Endometrium (tissue), 2 donors: ENCODE results near the gene SLC6A17.

Experiments used
- FAIRE-seq: peaks from 2 replicates; lab custom pipeline; 2012; peaks lifted over from hg19 to GRCh38; lab: Jason Lieb, UNC
- donor health status: control.
- donor health status: control.

The SLC6A17 gene

DNA sequence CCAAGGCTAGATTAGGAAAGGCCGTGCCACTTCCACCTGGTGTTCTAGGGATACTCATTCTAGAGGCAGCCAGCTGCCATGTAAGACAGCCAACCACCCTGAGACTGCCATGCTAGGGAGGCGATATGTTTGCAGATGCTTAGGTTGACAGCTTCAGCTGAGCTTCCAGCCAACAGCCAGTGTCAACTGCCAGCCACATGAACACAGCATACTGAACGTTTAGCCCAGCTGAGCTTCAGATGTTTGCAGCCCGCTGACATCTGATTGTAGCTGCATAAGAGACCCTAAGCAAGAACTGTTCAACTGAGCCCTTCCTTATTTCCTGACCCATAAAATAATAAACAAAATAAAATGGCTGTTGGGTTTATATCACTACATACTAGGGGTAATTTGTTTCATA is 54.9 kb downstream of the SLC6A17 start:
- FAIRE-seq, result no peak

DNA sequence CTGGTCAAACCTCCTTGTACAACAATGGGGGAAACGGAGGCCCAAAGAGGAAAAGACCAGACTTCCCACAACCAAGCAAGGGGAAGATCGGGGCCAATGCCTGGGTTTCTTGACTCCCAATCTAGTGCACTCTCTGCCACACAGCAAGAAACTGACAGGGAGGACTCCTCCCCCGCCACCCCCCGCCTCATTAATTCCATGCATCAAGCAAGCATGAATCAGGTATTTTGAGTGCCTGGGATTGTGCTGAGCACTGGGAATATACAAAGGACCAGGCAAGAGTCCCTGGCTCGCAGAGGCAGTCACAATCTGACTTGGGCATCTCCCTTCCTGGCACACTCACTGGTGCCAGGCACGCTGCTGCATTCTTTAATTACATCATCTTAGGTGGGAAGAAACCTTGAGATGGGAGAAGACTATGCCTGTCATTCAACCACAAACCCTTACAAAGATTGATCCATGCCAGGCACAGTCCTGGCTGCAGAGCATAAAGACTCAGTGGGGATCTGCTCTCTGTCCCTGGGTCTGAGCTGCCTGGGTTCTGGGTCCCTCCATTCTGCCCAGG is 55.4 kb downstream of the SLC6A17 start:
- no peak for FAIRE-seq

DNA sequence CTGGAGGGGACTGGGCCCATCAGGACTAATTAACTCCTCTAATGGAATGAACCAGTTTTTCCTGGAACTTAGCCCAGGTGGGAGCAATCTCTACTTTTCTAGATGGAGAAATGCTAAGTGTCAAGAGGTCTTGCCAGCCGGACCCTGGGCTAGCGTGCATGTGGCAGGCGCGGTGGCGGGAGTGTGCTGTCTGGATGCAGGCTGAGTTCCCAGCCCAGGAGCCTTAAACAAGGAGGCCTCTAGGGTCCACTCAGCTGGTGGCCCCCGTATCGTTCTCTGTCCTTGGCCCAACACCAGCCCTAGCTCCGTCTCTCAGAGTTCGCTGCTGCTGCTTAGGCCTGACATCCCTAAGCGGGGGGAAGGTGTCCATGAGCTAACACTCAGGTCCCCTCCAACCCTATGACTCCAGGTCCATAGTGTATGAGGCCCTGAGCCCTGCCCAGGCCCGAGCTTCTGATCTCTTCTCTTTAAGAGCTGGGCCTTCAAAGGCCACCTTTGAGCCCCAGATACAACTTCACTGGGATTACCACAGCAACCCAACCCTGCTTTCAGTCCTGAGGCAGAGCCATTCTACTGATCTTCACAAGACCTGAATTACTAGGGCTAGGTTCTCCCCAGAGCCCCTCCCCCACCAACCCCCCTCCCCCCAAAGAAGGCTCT is 56.1 kb downstream of the SLC6A17 start:
- no peak for FAIRE-seq

DNA sequence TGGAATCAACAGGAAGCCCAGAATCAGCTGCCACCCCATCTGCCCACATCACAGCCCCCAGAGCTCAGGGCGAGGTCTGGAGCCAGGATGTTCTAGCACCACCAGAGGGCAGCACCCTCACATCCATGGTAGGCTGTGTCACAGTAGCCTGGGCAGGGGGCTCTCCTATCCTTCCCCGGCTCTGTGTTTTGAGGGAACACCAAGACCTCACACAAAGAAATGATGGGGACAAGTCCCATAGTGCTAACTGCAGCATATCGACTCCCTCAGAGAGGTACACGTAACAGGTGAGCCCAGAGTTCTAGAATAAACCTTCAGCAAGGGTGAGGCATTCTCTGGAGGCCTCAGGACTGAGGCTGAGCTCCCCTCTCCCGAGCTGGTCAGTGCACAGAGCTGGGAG is 57.5 kb downstream of the SLC6A17 start:
- no peak for FAIRE-seq

DNA sequence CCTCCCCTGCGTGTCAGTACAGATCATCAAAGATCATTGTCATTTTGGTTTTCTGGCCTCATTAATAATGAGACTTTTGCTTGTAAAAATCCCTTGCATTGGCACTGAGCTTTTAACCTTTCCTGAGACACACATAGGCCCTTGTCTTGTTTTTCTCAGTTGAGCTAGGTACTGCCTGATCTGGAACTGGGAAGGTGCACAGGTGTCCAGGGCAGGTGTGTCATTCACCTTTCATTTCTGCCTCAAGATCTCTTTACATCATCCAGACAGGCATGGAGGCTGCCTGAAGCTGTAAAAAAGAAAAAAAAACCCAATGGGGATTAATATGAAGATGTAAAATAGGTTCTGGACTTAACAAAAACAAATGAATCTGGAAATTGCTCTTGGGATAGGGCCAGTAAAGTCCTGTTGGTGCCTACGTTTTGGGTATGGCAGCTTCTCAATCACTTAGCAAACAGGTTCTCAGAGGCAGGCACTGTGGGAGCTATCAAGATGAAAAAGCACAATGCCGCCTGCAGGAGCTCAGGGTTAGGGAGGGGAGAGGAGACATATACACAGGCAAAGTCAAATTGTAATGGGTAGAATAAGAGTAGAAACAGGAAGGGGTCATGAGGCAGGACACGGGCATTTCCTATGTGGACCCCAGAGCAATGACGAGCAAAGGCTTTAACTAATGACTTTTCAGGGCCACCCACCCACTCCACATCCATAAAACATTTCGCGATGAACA is 58.8 kb downstream of the SLC6A17 start:
- FAIRE-seq, result no peak

DNA sequence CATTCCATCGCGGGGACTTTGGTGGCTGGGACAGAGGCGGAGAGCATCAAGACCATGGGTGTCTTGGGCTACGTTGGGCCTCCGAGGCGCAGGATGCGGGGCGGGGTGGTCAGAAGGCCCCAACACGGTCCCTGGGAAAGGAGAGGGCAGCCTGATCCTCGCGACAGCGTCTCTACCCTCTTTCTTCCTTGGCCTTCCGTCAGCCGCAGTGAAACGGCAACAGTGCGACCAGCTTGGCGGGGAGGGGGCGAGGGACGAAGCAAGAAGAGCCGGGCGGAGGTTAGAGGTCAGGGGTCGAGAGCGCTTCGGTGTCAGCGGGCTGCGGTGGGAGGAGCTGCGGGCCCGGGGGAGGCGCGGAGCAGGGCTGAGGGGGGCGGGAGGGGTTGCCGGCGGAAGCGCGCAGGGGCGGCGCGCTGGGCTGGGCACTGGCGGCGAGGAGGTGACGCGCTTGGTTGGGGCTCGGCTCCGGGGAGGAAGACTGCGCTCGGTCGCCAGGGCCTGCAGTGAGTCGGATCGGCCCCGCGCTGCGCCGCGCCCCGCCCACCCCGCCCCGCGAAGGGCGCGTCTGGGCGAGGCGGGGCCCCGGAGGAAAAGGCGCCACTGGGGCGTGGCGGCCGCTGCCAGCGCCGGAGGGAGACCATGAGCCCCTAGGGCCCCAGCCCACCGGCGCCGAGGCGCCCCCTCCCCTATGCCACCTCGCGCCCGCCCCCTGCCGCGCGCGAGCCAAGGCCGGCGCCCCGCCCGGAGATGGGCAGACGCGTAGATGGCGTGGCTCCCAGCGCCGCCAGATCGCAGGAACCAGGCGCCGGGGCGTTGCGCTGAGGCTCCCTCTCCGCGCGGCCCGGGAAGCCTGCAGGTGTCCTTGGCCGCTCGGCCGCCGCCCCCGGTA is 59.7 kb downstream of the SLC6A17 start, which contains the start of gene KCNC4:
TSS of gene KCNC4 (plus strand) at position 600 of the 889 bp plus-strand sequence. CDS start 1,186 bp downstream, outside the sequence.
- FAIRE-seq, result no peak

DNA sequence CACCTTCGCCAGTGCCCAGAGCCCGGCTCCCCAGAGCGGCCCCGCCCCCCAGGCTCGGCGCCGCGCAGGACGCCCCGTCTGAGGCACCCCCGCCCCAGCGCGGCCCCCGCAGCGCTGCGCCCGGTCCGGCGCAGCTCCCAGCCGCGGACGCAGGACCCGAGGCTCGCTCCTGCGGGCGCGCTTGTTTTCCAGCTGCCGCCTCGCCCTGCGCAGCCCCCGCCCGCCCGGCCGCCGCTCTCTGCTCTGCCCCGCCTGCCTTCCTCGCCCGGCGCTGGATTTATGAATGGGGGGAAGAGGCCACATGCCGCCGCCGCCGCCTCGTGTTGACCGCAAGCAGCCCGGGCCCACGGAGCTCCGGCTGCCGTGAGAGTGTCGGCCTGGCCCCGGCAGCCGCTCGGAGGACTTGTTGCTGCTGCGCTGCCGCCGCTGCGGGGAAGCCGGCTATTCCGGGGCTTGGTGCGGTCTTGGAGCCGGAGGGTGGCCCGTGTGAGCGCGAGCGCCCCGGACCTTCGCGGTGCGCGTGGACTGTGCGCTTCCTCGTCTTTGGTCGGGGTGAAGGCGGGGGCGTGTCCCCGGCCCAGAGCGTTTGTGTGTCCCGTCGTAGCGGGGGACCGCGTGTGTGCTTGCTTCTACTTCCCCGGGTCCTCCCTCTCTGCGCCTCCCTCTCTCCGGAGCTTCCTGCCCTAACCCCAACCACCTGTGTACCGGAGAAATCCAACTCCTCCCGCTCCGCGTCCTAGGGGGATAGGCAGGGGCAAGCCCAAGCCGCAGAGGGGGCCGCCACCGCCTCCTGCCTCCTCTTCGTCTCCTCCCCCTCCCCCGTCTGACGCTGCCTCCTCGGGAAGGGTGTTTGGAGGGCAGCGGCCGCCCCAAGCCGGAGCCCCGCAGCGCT is 60.6 kb downstream of the SLC6A17 start:
- no peak for FAIRE-seq

DNA sequence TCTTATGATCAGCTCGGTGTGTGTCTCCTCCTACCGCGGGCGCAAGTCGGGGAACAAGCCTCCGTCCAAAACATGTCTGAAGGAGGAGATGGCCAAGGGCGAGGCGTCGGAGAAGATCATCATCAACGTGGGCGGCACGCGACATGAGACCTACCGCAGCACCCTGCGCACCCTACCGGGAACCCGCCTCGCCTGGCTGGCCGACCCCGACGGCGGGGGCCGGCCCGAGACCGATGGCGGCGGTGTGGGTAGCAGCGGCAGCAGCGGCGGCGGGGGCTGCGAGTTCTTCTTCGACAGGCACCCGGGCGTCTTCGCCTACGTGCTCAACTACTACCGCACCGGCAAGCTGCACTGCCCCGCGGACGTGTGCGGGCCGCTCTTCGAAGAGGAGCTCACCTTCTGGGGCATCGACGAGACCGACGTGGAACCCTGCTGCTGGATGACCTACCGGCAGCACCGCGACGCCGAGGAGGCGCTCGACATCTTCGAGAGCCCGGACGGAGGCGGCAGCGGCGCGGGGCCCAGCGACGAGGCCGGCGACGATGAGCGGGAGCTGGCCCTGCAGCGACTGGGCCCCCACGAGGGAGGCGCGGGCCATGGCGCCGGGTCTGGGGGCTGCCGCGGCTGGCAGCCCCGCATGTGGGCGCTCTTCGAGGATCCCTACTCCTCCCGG is 61.3 kb downstream of the SLC6A17 start:
- FAIRE-seq, result no peak

DNA sequence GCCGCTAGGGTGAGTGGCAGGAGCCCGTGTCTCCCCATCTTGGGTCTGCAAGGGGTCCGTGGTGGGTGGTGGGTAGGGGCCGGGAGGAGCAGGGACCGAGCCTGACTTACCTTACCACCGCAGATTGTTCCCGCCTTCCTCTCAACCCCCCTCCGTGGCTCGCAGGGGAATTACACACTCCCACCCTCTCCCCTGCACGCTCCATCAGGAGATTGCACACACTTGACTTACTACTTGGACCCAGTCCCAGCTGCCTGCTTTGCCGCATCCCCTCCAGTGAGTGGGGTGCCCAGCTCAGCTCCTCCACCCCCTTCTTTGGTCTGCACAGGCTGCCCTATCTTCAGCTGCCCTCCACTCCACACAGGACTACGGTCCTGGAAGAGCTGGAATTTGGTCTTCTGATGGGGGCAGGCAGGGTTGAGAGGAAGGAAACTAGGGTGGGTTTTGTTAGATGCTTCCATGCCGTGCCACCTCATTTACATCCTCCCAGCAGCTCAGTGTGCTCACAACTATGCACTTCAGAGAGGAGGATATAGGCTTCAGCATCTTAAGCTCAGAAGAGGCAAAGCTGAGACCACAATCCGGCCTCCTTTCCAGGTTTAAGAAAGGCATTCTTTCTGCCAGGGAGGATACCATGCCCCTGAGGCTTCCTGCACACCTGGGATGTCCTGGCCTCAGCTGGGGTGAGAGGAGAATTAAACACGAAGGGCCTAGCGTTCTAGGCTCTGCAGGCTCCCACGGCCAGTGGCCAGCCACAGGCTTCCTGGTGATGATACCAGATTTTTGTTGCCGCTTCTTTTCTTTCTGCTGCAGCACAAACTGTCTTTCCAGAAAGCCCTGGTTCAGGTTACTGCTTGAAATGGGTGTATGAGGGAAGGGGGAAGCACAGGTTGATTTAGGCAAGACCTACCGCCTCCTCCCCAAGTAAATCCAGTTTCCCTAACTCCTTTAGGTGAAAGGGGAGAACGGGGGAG is 62.2 kb downstream of the SLC6A17 start:
- FAIRE-seq, result no peak

DNA sequence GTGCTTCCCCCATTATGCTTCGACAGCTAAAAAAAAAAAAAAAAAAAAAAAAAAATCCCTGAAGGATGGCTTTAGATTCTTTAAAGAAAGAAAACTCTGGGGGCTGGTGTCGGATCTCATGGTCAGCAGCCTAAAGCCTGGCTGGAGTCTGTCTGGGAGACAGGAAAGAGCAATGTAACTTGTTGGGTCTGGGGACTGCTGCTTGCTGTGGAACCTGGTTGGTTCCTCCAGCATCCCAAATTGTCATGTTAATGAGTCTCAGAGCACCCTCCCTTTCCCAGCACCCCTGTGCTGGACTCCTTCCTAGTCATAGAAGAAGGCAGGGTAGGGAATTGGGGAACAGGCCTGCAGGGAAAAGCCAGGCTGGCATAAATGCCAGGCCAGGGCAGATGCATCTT is 62.8 kb downstream of the SLC6A17 start:
- FAIRE-seq, result no peak

DNA sequence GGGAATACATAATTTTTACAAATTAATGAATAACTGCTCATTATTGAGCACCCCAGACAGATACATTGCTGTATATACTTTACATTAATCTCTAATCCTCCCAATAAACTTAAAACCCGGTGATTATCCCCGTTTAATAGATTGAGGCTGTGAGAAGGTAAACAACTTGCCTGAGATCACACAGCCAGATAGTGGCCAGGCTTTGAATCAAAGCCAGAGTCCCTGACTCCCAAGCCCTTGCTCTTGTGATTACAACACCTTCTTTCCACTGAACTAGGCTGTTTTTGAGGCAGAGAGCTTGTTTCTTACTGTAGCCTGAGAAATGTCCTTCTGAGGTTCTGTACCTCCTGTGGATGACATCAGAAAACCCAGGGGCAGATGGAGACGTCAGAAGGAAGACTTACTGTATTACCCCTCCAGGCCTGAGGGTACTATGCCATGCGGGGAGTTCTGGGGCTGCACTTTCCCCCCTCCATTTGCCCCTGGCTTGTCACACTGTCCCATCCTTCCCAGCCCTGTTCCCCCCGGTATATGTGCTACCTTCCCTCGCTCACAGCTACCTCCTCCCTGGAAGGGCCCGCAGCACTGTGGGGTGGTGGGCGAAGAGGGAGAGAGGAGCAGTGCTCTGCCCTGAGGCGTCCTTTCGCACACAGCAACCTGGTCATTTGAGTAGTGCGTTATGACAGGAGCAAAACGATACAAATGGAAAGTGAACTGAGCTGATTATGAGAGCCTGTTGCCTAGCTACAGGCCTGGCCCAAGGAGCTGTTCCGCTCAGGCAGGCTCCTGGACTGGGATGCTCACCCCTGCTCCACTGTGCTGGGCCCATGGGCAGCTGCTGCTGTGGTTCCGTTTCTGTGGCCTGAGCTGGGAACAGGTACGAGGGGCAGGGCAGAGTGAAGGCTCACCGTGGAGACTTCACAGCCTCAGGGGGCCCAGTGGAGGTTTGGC is 64.4 kb downstream of the SLC6A17 start:
- FAIRE-seq, result no peak

DNA sequence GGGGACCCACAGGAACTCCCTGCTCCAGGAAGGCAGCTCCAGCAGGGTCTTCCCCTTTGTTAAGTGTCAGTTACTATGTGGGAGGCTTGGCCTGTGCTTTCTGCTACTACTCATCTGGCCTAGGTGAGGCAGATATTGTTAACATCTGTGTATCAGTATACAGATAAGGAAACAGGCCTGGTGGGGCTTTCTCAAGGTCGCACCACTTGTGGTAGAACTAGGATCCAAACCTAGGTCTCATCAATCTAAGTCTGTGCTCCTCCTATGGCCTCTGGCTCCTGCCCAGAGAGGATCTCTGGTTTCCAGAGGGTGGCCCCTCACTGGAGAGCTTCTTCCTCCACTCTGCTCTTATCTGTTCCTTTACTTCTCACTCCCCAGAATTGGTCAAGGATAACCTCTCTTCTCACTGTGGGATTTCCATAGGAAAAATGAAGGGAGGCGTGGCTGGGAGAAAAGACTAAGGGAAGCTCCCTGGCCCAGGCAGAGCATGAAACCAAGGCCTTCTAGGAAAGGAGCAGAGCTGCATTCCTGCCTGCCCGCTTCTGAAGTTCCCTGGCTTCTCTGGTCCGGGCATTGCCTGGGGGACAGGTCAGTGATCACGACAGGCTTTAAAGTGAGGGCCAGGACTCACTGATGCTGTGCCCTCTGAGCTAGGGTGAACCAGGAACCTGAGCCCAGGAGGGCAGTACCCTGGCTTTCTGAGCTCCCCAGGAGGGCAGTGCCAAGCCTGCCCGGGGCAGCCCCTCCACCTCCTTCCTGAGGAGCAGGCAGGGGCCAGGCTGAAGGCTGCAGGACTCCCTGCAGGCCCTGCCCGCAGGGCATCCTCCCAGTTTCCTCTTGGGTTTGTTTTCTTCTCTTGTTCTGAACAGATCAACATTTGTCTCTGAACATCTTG is 65.6 kb downstream of the SLC6A17 start:
- FAIRE-seq, result no peak

DNA sequence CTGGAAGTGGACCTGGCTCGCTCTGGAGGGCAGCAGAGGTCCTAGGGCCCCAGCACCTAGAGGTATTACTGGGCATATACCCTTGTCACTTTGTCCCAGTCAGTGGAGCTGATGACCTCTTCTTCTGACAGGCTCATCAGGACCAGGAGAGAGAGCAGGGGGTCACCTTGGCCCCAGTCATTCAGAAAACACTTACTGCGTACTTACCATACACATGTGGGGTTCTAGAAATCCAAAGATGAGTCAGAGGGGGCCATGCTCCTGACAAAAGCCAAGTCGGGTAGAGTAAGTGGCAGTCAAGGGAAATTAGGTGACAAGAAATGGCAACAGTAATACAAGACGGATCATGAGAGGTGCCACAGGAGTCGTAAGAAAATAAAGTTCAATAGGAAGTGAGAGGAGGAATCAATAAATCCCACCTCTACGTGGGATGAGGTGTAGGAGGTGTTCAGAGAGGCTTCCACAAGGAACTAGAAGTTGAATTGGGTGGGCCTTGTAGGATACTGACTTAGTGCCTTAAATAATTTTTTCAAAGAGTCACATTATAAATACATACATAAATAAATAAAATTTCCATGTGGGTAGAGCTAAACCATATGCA is 66.7 kb downstream of the SLC6A17 start:
- FAIRE-seq, result no peak

DNA sequence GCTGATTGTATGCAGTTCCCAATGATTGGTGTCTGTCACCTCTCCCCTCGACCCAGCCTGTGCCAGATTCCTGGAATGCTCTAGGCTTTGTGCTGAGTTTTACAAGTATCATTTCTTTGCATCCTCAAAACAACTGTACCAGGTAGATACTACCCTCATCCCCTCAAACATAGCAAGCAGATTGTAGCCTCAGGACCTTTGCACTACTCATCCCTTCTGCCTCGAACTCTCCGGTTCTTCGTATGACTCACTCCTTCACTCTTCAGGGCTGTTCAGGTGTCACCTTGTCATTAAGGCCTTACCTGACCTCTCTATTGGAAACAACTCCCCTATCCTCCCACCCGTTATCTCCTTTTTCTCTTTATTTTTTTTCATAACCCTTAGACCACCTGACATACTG is 67.8 kb downstream of the SLC6A17 start:
- FAIRE-seq, result no peak

DNA sequence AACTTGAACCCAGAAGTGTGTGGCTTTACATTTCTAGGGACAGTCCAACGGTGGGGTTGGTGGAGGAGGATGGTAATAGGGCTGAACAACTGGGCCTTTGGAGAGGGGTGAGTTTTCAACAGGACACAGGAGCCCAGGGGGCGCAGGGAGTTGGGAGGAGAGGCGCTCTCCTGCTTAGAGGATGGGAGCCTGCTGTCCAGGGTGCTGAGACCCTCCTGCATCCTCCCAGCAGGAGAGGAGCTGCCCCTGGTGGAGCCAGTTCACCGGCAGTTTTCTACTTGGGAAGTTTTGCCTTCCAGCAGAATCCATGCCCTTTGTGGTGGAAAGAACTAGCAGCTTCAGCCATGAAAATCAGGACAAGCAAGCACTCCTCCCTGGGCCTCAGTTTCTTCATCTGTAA is 68.4 kb downstream of the SLC6A17 start:
- FAIRE-seq, result no peak

DNA sequence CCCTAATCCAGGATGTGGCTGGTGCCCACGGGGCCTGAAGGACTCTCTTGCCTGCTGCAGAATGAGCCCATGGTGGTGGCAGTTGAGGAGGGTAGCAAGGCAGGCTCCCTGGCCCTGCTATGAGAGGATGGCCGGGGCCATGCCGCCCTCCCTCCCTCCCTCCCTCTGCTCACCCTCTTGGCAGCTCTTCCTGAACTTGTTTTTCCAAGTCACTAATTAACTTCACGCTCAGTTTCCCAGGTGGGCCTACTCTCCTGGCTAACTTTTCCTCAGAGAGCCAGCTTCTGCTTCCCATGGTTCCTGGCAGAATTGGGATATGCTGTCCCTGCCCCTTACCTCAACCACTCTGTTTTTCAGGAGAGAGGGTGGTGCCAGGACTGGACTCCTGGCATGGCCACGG is 70.0 kb downstream of the SLC6A17 start:
- no peak for FAIRE-seq

DNA sequence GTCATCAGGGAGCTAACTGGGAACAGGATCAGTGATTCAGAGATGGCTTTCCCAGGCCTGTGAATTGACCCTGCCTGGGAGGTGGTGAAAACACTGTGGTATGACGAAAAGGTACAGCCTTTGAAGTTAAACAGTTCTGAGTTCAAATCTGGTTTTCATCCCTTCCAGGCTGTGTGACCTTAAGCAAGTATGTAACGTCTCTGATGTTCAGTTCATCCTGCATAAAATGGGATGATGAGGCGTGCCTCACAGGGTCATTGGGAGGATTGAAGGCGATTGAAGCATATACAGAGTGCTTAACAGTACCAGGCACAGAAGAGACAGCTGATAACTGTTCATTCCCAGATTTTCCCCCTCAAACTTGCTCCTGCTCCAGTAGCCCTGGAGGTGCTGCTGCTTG is 70.8 kb downstream of the SLC6A17 start:
- no peak for FAIRE-seq
